Measurements from ENCODE around the gene CYP2D6.

Gene CYP2D6

DNA sequence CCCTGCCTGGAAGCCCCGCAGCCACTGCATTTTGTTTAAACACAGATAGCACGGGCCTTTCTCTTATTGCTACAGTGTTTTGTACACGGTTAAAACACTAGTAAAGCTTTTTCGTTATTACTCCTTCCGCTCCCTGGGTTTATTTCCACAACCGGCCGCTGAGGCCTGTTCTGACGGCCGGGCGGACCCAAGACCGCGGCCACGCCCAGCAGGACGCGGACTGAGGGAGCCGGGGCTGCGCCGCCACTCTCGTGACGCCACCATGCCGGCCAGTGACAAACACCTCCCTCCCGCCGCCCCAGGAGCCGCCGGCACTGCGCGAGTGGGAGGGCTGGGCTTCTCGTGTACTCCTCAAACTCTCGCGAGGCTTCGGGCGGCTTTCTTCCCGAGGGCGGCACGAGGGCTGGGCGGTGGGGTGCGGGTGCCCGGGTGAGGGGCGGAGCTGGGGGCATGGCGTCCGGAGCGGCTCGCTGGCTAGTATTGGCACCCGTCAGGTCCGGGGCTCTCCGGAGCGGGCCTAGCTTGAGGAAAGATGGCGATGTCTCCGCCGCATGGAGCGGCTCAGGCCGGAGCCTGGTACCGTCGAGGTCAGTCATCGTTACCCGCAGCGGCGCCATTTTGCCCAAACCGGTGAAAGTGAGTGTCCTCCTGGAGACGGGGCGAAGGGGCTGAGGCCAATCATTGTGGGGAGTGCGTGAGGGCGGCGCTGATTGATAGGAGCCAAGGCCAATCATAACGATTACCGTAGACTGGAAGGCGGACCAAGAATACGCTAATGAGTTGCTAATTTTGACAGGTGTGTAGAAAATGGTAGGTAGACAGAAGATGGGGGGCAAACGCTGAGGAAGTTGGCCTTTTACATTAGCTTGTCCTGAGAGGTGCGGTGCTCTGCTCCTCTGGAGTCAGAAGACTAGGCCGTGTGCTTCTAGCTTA is 51.0 kb downstream of the CYP2D6 start, which contains the start of gene SMDT1:
SMDT1 (plus strand) TSS at position 382 of the 933 bp plus-strand sequence; CDS start at position 451, 69 bp downstream.
- TF ChIP-seq, protein P1, sequence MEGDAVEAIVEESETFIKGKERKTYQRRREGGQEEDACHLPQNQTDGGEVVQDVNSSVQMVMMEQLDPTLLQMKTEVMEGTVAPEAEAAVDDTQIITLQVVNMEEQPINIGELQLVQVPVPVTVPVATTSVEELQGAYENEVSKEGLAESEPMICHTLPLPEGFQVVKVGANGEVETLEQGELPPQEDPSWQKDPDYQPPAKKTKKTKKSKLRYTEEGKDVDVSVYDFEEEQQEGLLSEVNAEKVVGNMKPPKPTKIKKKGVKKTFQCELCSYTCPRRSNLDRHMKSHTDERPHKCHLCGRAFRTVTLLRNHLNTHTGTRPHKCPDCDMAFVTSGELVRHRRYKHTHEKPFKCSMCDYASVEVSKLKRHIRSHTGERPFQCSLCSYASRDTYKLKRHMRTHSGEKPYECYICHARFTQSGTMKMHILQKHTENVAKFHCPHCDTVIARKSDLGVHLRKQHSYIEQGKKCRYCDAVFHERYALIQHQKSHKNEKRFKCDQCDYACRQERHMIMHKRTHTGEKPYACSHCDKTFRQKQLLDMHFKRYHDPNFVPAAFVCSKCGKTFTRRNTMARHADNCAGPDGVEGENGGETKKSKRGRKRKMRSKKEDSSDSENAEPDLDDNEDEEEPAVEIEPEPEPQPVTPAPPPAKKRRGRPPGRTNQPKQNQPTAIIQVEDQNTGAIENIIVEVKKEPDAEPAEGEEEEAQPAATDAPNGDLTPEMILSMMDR (IDR thresholded peaks at IDR 0.05; ENCODE audit: low read length) = no peak
- no peak for TF ChIP-seq EZH2 (IDR thresholded peaks at IDR 0.05; ENCODE audit: borderline replicate concordance, low read length)
- Histone ChIP-seq H3F3A (ENCODE audit: insufficient read depth, low read length) (no peaks in the 10 kb centered on the region), H3K9me3 (ENCODE audit: low read length) (no peaks in the 10 kb centered on the region), H3K4me2 (ENCODE audit: low read length) (peak within 1 kb of the TSS; percentile 74), H3K79me2 (ENCODE audit: insufficient read depth, low read length) (peaks cover 11% of the 10 kb centered on the region), H3K4me1 (ENCODE audit: insufficient read depth, low read length, severe bottlenecking) (peaks cover 17% of the 10 kb centered on the region), H3K36me3 (ENCODE audit: insufficient read depth, low read length) (peaks cover 30% of the 10 kb centered on the region), H3K27me3 (ENCODE audit: insufficient read depth, low read length) (no peaks in the 10 kb centered on the region), H3K4me3 (ENCODE audit: low read depth, low read length, poor library complexity, severe bottlenecking) (peak within 1 kb of the TSS; percentile 81), H3K9ac (ENCODE audit: low read length) (peak within 1 kb of the TSS; percentile 90), H3K9me2 (ENCODE audit: low read depth, low read length) (no peaks in the 10 kb centered on the region), H2AFZ (ENCODE audit: low read length) (no peak within 1 kb of the TSS), H4K20me1 (ENCODE audit: insufficient read depth, low read length) (no peaks in the 10 kb centered on the region), H3K27ac (ENCODE audit: low read depth, low read length, poor library complexity, severe bottlenecking) (peak within 1 kb of the TSS; percentile 79)

DNA sequence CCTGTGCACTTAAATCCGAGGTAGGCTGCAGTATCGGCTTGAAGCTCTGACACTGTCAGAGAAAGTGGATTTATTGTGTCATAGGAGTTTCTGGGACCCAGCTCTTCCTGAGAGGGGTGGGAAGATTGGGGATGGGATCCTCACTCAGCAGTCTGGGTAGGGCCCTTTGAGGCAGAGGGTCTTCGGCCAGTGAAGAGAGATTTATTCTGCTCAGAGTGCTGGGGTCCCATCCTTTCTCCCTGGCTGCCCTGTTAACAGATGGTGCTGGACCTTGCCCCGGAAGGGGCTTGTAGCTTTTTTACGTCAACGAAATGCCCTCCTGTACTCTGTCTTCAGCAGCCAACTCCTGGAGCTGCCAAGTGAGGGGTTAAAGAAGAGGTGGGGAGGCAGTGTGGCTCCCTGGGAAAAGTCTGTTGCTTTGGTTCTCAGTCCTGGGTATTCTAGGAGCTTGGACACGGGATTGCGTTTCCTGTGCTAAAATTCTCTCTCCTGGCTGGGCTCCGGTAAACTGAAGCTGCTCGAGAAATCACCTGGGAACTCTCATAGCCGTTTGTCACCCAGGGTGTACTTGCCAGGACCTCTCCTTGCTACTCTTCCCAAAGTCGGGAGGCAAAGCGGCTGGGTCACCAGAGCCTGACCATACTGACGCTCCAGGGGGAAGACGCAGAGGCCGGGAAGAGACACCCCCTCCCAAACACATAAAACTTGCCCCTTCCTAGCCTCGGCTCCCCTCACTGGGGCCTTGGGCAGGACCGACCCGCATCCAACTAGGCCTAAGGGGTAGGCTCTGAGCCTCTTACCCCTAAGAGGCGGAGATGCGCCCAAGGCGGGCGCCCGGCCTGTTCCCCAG is 51.9 kb downstream of the CYP2D6 start:
- TF ChIP-seq, protein P1 (IDR thresholded peaks at IDR 0.05; ENCODE audit: low read length) = no peak
- Histone ChIP-seq H2AFZ (ENCODE audit: low read length) (no peak overlapping the region), H3K9ac (ENCODE audit: low read length) (peak overlapping the region; percentile 90), H3K36me3 (ENCODE audit: insufficient read depth, low read length) (peaks cover 23% of the 10 kb centered on the region), H3K4me2 (ENCODE audit: low read length) (peak overlapping the region; percentile 74), H3K4me1 (ENCODE audit: insufficient read depth, low read length, severe bottlenecking) (peaks cover 17% of the 10 kb centered on the region), H3K9me2 (ENCODE audit: low read depth, low read length) (no peaks in the 10 kb centered on the region), H3K79me2 (ENCODE audit: insufficient read depth, low read length) (peaks cover 11% of the 10 kb centered on the region), H3F3A (ENCODE audit: insufficient read depth, low read length) (no peaks in the 10 kb centered on the region), H3K9me3 (ENCODE audit: low read length) (no peaks in the 10 kb centered on the region), H4K20me1 (ENCODE audit: insufficient read depth, low read length) (no peaks in the 10 kb centered on the region), H3K27me3 (ENCODE audit: insufficient read depth, low read length) (no peaks in the 10 kb centered on the region), H3K4me3 (ENCODE audit: low read depth, low read length, poor library complexity, severe bottlenecking) (peak overlapping the region; percentile 81), H3K27ac (ENCODE audit: low read depth, low read length, poor library complexity, severe bottlenecking) (peak overlapping the region; percentile 79)

DNA sequence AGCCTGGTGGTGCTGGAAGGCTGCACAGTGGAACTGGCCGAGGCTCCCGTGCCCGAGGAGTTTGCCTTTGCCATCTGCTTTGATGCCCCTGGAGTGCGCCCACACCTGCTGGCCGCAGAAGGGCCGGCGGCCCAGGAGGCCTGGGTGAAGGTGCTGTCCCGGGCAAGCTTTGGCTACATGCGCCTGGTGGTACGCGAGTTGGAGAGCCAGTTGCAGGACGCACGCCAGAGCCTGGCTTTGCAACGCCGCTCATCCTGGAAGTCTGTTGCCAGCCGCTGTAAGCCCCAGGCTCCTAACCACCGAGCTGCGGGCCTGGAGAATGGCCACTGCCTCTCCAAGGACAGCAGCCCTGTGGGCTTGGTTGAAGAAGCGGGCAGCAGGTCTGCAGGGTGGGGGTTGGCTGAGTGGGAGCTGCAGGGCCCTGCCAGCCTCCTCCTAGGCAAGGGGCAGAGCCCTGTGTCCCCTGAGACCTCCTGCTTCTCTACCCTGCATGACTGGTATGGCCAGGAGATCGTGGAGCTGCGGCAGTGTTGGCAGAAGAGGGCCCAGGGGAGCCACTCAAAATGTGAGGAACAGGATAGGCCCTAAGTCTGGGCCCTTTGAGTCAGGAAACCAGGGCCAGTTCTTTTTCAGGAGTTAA is 53.0 kb downstream of the CYP2D6 start:
- Histone ChIP-seq H3K4me1 (ENCODE audit: insufficient read depth, low read length, severe bottlenecking) (peaks cover 17% of the 10 kb centered on the region), H3K79me2 (ENCODE audit: insufficient read depth, low read length) (peaks cover 11% of the 10 kb centered on the region)

More for the DNA sequence above, 53.0 kb downstream of the CYP2D6 start:
- no peak overlapping the region for H3K4me2 ChIP-seq (ENCODE audit: low read length)
- peaks cover 12% of the 10 kb centered on the region for H3K36me3 ChIP-seq (ENCODE audit: insufficient read depth, low read length)
- H3K4me3 ChIP-seq (ENCODE audit: low read depth, low read length, poor library complexity, severe bottlenecking) = no peak overlapping the region
- H2AFZ ChIP-seq (ENCODE audit: low read length) = no peak overlapping the region
- no peaks in the 10 kb centered on the region for H3F3A ChIP-seq (ENCODE audit: insufficient read depth, low read length)
- TF ChIP-seq, protein P1 (IDR thresholded peaks at IDR 0.05; ENCODE audit: low read length) = no peak
- no peak for TF ChIP-seq EZH2 (IDR thresholded peaks at IDR 0.05; ENCODE audit: borderline replicate concordance, low read length)
- H3K9me3 ChIP-seq (ENCODE audit: low read length) = no peaks in the 10 kb centered on the region
- H3K9me2 ChIP-seq (ENCODE audit: low read depth, low read length) = no peaks in the 10 kb centered on the region
- no peak overlapping the region for H3K9ac ChIP-seq (ENCODE audit: low read length)
- H4K20me1 ChIP-seq (ENCODE audit: insufficient read depth, low read length) = no peaks in the 10 kb centered on the region
- no peaks in the 10 kb centered on the region for H3K27me3 ChIP-seq (ENCODE audit: insufficient read depth, low read length)
- H3K27ac ChIP-seq (ENCODE audit: low read depth, low read length, poor library complexity, severe bottlenecking) = no peak overlapping the region

All from OCI-LY1 (cell line).